ENCODE results near the gene PBOV1. TPM values are rescaled to one million over a fixed set of nuclear protein-coding genes. Genes with fewer than 3 reads are reported as not detected.

Gene PBOV1
- not detected for polyA plus RNA-seq (2013, experiment 1 of 2)
- not detected for polyA plus RNA-seq (2013, experiment 2 of 2)

DNA sequence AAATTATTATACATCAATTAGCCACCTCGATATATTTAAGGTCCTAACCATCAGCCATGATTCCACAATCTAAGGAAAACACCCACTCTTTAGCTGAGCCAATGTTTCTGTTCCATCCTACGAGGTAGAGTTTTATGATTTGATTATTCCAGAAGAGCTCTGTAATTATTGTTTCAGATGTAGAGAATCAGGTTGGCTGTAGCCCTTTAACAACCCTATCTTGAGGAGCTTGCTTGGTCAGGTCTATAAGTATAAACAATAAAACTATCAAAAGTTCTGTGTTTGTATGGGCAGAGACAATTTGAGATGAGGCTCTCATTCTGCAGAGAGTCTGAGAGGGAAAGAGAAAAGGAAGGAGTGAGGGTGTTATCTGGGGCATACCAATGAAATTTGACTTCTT is at the start of gene PBOV1:
PBOV1 (minus strand) TSS at position 43 of the 400 bp plus-strand sequence. CDS start 96 bp downstream, outside the sequence.
- Histone ChIP-seq H2AK5ac (ENCODE audit: low read length) (no peak within 1 kb of the TSS), H3K56ac (ENCODE audit: low read length) (no peak within 1 kb of the TSS), H4K8ac (ENCODE audit: low read depth, low read length) (no peak within 1 kb of the TSS), H2BK120ac (ENCODE audit: low read depth, low read length) (no peak within 1 kb of the TSS), H3K27ac (ENCODE audit: low read depth, low read length) (no peak within 1 kb of the TSS), H3K4ac (ENCODE audit: low read depth, low read length) (no peak within 1 kb of the TSS), H3K4me2 (ENCODE audit: low read length) (no peak within 1 kb of the TSS), H3K36me3 (ENCODE audit: control insufficient read depth, insufficient read depth, low read length) (no peaks in the 10 kb centered on the region), H3K79me2 (ENCODE audit: control insufficient read depth, insufficient read depth, low read length) (no peaks in the 10 kb centered on the region), H3K4me3 (ENCODE audit: low read length) (no peak within 1 kb of the TSS), H2BK5ac (ENCODE audit: low read length) (no peak within 1 kb of the TSS), H3K79me1 (ENCODE audit: low read length) (no peaks in the 10 kb centered on the region), H2BK15ac (replicated peaks; ENCODE audit: low read depth) (no peak within 1 kb of the TSS), H3K27me3 (ENCODE audit: insufficient read depth, low read length, poor library complexity) (no peaks in the 10 kb centered on the region), H3K23ac (ENCODE audit: low read length) (no peak within 1 kb of the TSS), H3K18ac (ENCODE audit: low read length) (no peak within 1 kb of the TSS), H3K9ac (ENCODE audit: low read length) (no peak within 1 kb of the TSS), H3K4me1 (ENCODE audit: control insufficient read depth, low read depth, low read length) (no peaks in the 10 kb centered on the region), H4K5ac (ENCODE audit: low read length) (no peak within 1 kb of the TSS)
- no CpG with 5 or more reads among the region's 2 CpGs for WGBS (ENCODE audit: extremely low coverage, insufficient coverage, low lambda C conversion rate)
- no peak for DNase-seq

DNA sequence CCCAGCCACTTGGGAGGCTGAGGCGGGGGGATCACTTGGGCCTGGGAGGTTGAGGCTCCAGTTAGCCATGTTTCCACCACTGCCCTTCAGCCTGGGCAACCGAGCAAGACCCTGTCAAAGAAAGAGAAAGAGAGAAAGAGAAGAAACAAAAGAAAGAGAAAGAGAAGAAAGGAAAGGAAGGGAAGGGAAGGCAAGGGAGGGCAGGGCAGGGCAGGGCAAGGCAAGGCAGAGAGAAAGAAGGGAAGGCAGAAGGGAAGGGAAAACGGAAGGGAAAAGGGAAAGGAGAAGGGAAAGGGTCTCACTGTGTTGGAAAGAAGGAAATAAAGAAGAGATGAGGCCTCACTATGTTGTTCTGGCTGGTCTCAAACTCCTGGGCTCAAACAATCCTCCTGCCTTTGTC is 47.8 kb upstream of the PBOV1 start:
- H3K23ac ChIP-seq (ENCODE audit: low read length), result no peak overlapping the region
- H3K79me1 ChIP-seq (ENCODE audit: low read length), result no peaks in the 10 kb centered on the region
- no peak overlapping the region for H2BK15ac ChIP-seq (replicated peaks; ENCODE audit: low read depth)
- H4K8ac ChIP-seq (ENCODE audit: low read depth, low read length), result no peak overlapping the region
- no peak for DNase-seq
- no peak overlapping the region for H3K27ac ChIP-seq (ENCODE audit: low read depth, low read length)
- H3K27me3 ChIP-seq (ENCODE audit: insufficient read depth, low read length, poor library complexity), result no peaks in the 10 kb centered on the region
- H3K79me2 ChIP-seq (ENCODE audit: control insufficient read depth, insufficient read depth, low read length), result no peaks in the 10 kb centered on the region
- H3K4me2 ChIP-seq (ENCODE audit: low read length), result no peak overlapping the region
- WGBS (ENCODE audit: extremely low coverage, insufficient coverage, low lambda C conversion rate), result no CpG with 5 or more reads among the region's 3 CpGs
- H3K18ac ChIP-seq (ENCODE audit: low read length), result no peak overlapping the region
- no peak overlapping the region for H4K5ac ChIP-seq (ENCODE audit: low read length)
- H3K9ac ChIP-seq (ENCODE audit: low read length), result no peak overlapping the region
- no peak overlapping the region for H2BK120ac ChIP-seq (ENCODE audit: low read depth, low read length)
- H3K4me3 ChIP-seq (ENCODE audit: low read length), result no peak overlapping the region
- H3K4me1 ChIP-seq (ENCODE audit: control insufficient read depth, low read depth, low read length), result no peaks in the 10 kb centered on the region
- H3K36me3 ChIP-seq (ENCODE audit: control insufficient read depth, insufficient read depth, low read length), result no peaks in the 10 kb centered on the region
- no peak overlapping the region for H2BK5ac ChIP-seq (ENCODE audit: low read length)
- H3K4ac ChIP-seq (ENCODE audit: low read depth, low read length), result no peak overlapping the region
- no peak overlapping the region for H3K56ac ChIP-seq (ENCODE audit: low read length)
- no peak overlapping the region for H2AK5ac ChIP-seq (ENCODE audit: low read length)

DNA sequence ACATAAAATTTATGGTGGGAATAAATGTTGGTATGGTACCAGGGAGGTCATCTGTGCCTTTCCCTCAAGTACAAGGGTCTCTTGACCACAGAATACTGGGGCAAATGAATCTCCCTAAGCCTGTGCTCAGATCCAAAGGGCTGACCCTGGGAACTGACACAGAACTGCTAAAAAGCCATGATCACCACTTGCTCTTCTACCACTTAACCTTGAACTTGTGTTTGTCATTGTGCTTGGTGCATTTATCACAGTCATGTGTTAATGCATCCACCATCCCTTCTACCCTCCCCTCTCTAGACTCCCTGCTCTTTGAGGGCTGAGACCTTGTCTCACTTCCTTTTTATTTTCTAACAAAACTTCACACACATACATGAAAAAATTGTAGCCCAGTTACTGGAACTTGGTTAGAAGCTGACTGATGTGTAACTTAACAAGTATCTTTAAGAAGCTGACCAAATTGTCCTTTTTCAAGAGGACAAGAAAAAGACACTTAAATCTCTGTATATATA is 46.1 kb upstream of the PBOV1 start:
- no peak overlapping the region for H2AK5ac ChIP-seq (ENCODE audit: low read length)
- H3K4ac ChIP-seq (ENCODE audit: low read depth, low read length), result no peak overlapping the region
- DNase-seq, result no peak
- H3K27ac ChIP-seq (ENCODE audit: low read depth, low read length), result no peak overlapping the region
- no peak overlapping the region for H3K56ac ChIP-seq (ENCODE audit: low read length)
- no peak overlapping the region for H3K4me2 ChIP-seq (ENCODE audit: low read length)
- H3K79me2 ChIP-seq (ENCODE audit: control insufficient read depth, insufficient read depth, low read length), result no peaks in the 10 kb centered on the region
- no peak overlapping the region for H4K5ac ChIP-seq (ENCODE audit: low read length)
- no peak overlapping the region for H4K8ac ChIP-seq (ENCODE audit: low read depth, low read length)
- no peak overlapping the region for H3K4me3 ChIP-seq (ENCODE audit: low read length)
- no peak overlapping the region for H3K18ac ChIP-seq (ENCODE audit: low read length)
- no peak overlapping the region for H3K9ac ChIP-seq (ENCODE audit: low read length)
- no peak overlapping the region for H3K23ac ChIP-seq (ENCODE audit: low read length)
- no peak overlapping the region for H2BK120ac ChIP-seq (ENCODE audit: low read depth, low read length)
- no peak overlapping the region for H2BK5ac ChIP-seq (ENCODE audit: low read length)
- H2BK15ac ChIP-seq (replicated peaks; ENCODE audit: low read depth), result no peak overlapping the region
- no peaks in the 10 kb centered on the region for H3K4me1 ChIP-seq (ENCODE audit: control insufficient read depth, low read depth, low read length)
- H3K79me1 ChIP-seq (ENCODE audit: low read length), result no peaks in the 10 kb centered on the region
- H3K27me3 ChIP-seq (ENCODE audit: insufficient read depth, low read length, poor library complexity), result no peaks in the 10 kb centered on the region
- no peaks in the 10 kb centered on the region for H3K36me3 ChIP-seq (ENCODE audit: control insufficient read depth, insufficient read depth, low read length)

DNA sequence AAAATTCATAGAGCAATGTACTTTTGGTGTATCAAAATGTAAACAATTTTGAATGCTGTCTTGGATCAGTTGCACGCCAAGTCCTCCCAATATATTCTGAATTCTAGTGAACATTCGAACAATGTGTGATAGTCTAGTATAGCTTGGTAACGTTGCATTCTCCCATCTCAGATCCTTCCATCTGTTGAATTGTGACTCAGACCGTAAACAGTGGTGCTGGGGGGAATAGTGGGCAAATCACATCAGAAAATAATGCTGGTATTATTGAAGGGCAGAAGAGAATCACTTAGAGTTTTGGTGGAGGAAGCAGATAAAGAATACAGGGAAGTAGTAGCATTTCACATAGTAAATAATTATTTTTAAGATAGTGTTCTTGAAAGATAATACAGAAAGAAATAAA is 45.7 kb upstream of the PBOV1 start:
- H3K4me2 ChIP-seq (ENCODE audit: low read length), result no peak overlapping the region
- no peak overlapping the region for H2AK5ac ChIP-seq (ENCODE audit: low read length)
- no peak overlapping the region for H3K56ac ChIP-seq (ENCODE audit: low read length)
- H4K5ac ChIP-seq (ENCODE audit: low read length), result no peak overlapping the region
- no peaks in the 10 kb centered on the region for H3K27me3 ChIP-seq (ENCODE audit: insufficient read depth, low read length, poor library complexity)
- no peaks in the 10 kb centered on the region for H3K79me2 ChIP-seq (ENCODE audit: control insufficient read depth, insufficient read depth, low read length)
- no peak overlapping the region for H3K27ac ChIP-seq (ENCODE audit: low read depth, low read length)
- H2BK120ac ChIP-seq (ENCODE audit: low read depth, low read length), result no peak overlapping the region
- H3K23ac ChIP-seq (ENCODE audit: low read length), result no peak overlapping the region
- H4K8ac ChIP-seq (ENCODE audit: low read depth, low read length), result no peak overlapping the region
- no CpG with 5 or more reads among the region's 4 CpGs for WGBS (ENCODE audit: extremely low coverage, insufficient coverage, low lambda C conversion rate)
- no peak overlapping the region for H3K4ac ChIP-seq (ENCODE audit: low read depth, low read length)
- no peaks in the 10 kb centered on the region for H3K36me3 ChIP-seq (ENCODE audit: control insufficient read depth, insufficient read depth, low read length)
- no peaks in the 10 kb centered on the region for H3K4me1 ChIP-seq (ENCODE audit: control insufficient read depth, low read depth, low read length)
- DNase-seq, result no peak
- no peak overlapping the region for H3K9ac ChIP-seq (ENCODE audit: low read length)
- H3K18ac ChIP-seq (ENCODE audit: low read length), result no peak overlapping the region
- no peaks in the 10 kb centered on the region for H3K79me1 ChIP-seq (ENCODE audit: low read length)
- H2BK5ac ChIP-seq (ENCODE audit: low read length), result no peak overlapping the region
- H2BK15ac ChIP-seq (replicated peaks; ENCODE audit: low read depth), result no peak overlapping the region
- no peak overlapping the region for H3K4me3 ChIP-seq (ENCODE audit: low read length)

DNA sequence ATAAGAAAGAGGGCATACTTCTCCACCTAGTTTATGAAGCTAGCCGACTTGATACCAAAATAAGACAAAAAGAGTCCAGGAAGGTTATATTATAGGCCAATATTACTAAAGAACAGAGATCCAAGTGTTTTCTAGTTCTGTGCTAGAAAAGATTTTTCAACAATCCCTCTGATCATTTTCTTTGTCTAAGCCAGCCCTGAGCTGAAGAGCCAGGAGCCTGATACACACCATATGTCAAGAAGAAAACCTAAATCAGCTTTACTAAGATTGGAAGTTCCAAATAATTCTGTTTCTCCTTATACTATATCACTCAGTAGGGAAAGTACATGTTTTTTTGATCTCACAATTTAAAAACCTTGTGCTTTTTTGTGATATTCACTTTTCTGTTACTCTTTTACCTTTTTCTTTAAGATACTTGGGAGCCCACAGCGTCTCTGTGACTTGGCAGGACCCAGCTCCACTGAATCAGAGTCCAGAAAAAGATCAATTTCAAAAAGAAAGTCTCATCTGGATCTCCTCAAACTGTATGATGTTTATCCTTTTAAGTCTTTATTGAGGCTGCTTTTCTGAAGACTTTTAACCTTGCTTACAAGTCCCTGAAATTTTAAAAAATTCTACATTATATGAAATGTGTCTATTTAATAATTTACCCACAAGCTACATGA is 43.0 kb upstream of the PBOV1 start:
- H4K5ac ChIP-seq (ENCODE audit: low read length), result no peak overlapping the region
- no peak overlapping the region for H3K4me3 ChIP-seq (ENCODE audit: low read length)
- H2BK15ac ChIP-seq (replicated peaks; ENCODE audit: low read depth), result no peak overlapping the region
- H3K27me3 ChIP-seq (ENCODE audit: insufficient read depth, low read length, poor library complexity), result no peaks in the 10 kb centered on the region
- no peak overlapping the region for H2AK5ac ChIP-seq (ENCODE audit: low read length)
- H3K36me3 ChIP-seq (ENCODE audit: control insufficient read depth, insufficient read depth, low read length), result no peaks in the 10 kb centered on the region
- no peak overlapping the region for H4K8ac ChIP-seq (ENCODE audit: low read depth, low read length)
- no peaks in the 10 kb centered on the region for H3K4me1 ChIP-seq (ENCODE audit: control insufficient read depth, low read depth, low read length)
- WGBS (ENCODE audit: extremely low coverage, insufficient coverage, low lambda C conversion rate), result no CpG with 5 or more reads among the region's 2 CpGs
- H3K4ac ChIP-seq (ENCODE audit: low read depth, low read length), result no peak overlapping the region
- H3K79me1 ChIP-seq (ENCODE audit: low read length), result no peaks in the 10 kb centered on the region
- no peak overlapping the region for H3K56ac ChIP-seq (ENCODE audit: low read length)
- no peak overlapping the region for H2BK120ac ChIP-seq (ENCODE audit: low read depth, low read length)
- no peak overlapping the region for H3K9ac ChIP-seq (ENCODE audit: low read length)
- no peak overlapping the region for H2BK5ac ChIP-seq (ENCODE audit: low read length)
- no peak for DNase-seq
- no peak overlapping the region for H3K4me2 ChIP-seq (ENCODE audit: low read length)
- no peak overlapping the region for H3K18ac ChIP-seq (ENCODE audit: low read length)
- H3K27ac ChIP-seq (ENCODE audit: low read depth, low read length), result no peak overlapping the region
- H3K23ac ChIP-seq (ENCODE audit: low read length), result no peak overlapping the region
- no peaks in the 10 kb centered on the region for H3K79me2 ChIP-seq (ENCODE audit: control insufficient read depth, insufficient read depth, low read length)

DNA sequence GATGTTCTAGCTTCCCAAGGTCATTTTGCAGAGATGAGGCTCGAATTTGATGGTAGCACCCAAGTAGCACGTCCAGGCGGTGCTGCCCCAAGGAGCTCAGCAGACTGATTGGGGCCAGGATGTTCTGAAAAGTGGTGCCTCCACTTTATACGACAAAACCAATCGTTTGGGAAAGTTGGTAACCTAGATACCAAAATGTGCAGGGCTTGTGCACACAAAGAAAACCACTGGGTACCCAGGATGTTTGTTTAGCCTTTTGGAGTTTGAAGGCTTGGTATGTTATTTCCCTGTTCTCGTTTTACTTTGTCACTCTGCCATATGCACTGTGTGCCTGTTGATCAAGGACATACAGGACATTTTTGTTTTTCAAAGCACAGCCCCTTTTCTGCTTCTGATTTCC is 40.7 kb upstream of the PBOV1 start:
- WGBS (ENCODE audit: extremely low coverage, insufficient coverage, low lambda C conversion rate), result no CpG with 5 or more reads among the region's 6 CpGs
- no peak for DNase-seq

More for the DNA sequence above, 40.7 kb upstream of the PBOV1 start:
- H3K4me2 ChIP-seq (ENCODE audit: low read length), result no peak overlapping the region
- no peaks in the 10 kb centered on the region for H3K79me1 ChIP-seq (ENCODE audit: low read length)
- no peak overlapping the region for H3K4ac ChIP-seq (ENCODE audit: low read depth, low read length)
- H3K36me3 ChIP-seq (ENCODE audit: control insufficient read depth, insufficient read depth, low read length), result no peaks in the 10 kb centered on the region
- H4K8ac ChIP-seq (ENCODE audit: low read depth, low read length), result no peak overlapping the region
- no peak overlapping the region for H4K5ac ChIP-seq (ENCODE audit: low read length)
- H2BK5ac ChIP-seq (ENCODE audit: low read length), result no peak overlapping the region
- H2BK15ac ChIP-seq (replicated peaks; ENCODE audit: low read depth), result no peak overlapping the region
- no peak overlapping the region for H3K18ac ChIP-seq (ENCODE audit: low read length)
- no peak overlapping the region for H2BK120ac ChIP-seq (ENCODE audit: low read depth, low read length)
- no peaks in the 10 kb centered on the region for H3K79me2 ChIP-seq (ENCODE audit: control insufficient read depth, insufficient read depth, low read length)
- no peak overlapping the region for H3K56ac ChIP-seq (ENCODE audit: low read length)
- no peak overlapping the region for H2AK5ac ChIP-seq (ENCODE audit: low read length)
- no peaks in the 10 kb centered on the region for H3K4me1 ChIP-seq (ENCODE audit: control insufficient read depth, low read depth, low read length)
- H3K27ac ChIP-seq (ENCODE audit: low read depth, low read length), result no peak overlapping the region
- H3K9ac ChIP-seq (ENCODE audit: low read length), result no peak overlapping the region
- H3K4me3 ChIP-seq (ENCODE audit: low read length), result no peak overlapping the region
- H3K27me3 ChIP-seq (ENCODE audit: insufficient read depth, low read length, poor library complexity), result no peaks in the 10 kb centered on the region
- no peak overlapping the region for H3K23ac ChIP-seq (ENCODE audit: low read length)
